Limb (tissue), 2 donors: ENCODE measurements around the gene SLC1A2.

ENCODE experiments used
- DNase-seq, 2 donors: peaks; one replicate each; pipeline ENCODE4 v3.0.0-alpha.2; 2016; ENCODE audit errors: extremely low spot score in 2 of 2

The SLC1A2 gene

GRCh38 chr11:35349897-35350296, 69.5 kb downstream of the SLC1A2 start:
- DNase-seq: no peak

- no peak for DNase-seq
These were observed 70.3 kb downstream of the SLC1A2 start for GRCh38 chr11:35348898-35349687.

GRCh38 chr11:35347921-35348331, 71.4 kb downstream of the SLC1A2 start:
- DNase-seq: no peak

DNA sequence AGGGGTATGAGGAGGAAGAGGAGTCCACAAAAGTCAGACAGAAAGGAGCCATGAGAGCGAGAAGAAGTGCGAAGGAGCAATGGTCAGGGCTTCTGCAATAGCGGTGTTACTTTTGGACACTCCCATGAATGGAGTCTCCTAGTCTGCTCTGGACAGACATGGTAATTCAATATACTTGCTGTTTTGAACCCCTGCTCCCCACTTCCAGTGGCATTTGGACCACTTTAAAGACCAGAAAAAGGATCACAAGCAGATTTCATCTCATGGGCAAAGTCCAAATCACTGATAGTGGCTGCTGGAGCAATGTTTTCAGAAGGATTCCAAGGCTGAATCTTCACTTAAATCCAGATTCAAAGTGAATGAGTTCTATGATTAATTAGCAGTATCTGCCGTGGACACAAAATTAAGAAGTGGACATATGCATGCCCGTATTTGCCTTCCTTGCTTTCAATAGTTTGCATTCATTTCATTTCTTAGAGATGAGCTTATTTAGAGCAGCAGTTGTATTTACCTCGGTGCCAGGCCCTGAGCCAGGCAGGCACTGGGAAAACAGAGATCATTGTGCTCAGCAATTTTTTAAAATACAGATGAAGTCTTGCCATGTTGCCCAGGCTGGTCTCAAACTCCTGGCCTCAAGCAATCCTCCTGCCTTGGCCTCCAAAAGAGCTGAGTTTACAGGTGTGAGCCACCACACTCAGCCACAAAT, 72.0 kb downstream of the SLC1A2 start:
- no peak for DNase-seq

DNA sequence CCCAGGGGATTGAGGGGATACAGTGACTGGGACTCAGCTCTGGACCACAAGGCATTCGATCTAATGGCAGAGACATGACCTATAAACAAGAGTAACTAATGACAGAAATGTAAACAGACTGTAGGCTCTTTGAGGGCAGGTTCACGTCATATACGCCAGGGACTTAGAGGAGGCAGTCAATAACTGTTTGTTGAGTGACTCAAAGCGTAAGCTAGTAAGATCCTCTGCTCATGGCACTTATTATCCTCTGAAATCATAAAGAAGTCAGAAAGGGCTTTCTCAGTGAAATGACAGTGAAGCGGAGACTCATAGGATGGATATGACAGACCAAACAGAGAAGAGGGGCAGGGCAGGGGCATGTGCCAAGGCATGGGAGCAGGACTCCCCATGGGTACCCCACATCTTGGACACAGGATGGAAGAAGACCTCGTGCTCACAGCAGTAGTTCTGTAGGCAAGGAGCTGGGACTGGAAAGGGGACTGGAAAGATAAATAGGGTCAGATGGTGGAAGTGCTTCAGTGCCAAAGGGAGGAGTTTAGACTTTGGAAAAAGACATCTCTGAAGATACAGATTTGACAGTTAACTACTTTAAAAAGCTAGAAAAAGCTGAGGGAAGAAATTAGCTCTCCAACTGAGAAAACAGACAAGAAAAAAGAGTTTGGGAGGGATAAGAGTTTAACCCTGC, 72.7 kb downstream of the SLC1A2 start:
- DNase-seq: no peak

DNA sequence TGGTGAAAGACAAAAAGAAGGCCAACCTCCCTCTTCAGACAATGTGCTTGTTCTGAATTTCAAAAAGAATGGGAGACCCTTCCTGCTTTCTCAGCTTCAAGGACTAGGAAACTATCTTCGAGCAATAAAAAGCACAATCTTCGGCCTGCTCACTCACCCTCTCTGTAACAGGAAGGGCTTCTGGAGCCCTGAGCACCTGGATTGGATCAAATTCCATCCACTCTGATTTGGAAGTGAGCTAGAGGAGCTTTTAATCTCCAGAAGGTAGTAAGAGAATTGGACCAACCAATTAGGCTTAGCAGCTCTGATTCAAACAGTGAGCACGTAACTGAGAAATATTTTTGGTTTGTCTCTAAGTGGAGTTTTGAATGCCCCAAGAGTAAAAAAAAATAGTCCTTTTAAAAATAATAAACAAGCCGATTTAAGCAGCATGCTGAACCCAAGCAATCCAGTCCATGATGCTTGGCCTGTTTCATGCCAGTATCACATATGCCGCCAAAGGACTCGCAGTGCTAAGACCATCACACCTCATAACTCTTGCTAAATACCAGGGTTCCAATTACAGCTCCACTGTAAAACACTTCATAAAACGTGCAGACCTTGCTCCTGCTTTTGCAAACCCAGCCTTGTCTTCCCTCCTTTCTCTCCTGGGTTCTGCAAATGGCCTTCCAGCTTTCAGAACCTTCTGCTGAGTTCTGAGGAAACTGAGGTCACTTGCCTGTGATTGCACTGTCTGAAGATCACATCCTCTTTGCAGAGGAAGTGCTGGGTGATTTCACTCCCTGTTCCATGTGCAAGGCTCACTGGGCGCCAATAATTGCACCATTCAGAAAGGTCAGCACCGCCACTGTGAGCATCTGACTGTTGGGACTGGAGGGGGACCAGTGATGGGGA, 74.4 kb downstream of the SLC1A2 start:
- no peak for DNase-seq

GRCh38 chr11:35343033-35343598, 76.2 kb downstream of the SLC1A2 start:
- DNase-seq: no peak

DNA sequence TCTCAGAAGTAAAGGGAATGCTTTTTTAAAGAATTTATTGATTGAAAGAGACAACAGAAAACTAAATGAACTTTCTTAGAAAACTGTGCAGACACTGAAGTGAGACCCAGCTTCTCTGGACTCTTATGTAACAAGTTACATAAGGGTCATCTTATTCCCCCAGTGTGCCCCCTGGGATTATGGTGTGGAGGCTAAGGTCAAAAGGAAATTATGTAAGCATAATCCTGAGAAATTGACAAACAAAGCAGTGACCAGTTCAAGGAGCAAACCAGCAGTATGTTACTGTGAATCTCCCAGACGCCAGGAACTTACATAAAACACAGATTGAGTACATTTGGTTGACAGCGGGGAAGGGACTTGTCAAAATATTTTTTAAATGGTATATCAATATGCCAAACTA, 78.6 kb downstream of the SLC1A2 start:
- no peak for DNase-seq

DNA sequence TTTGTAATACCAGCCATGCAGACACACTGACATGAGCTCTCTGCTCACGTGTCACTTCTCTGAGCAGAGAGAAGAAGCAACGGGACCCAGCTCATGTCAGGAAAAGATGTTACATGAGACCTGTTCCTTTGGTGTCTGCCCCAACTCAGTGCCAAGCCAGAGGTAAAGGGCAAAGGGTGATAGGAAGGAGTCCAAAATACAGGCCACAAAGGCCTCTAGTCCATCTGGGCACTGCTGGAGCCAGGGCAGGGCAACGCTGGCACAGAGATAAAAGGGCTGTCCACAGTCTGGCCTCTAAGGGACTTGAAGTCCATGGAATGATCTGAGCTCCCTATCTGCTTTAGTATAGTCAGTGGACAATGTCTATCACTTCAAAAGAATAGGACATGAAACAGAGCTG, 79.3 kb downstream of the SLC1A2 start:
- no peak for DNase-seq

DNA sequence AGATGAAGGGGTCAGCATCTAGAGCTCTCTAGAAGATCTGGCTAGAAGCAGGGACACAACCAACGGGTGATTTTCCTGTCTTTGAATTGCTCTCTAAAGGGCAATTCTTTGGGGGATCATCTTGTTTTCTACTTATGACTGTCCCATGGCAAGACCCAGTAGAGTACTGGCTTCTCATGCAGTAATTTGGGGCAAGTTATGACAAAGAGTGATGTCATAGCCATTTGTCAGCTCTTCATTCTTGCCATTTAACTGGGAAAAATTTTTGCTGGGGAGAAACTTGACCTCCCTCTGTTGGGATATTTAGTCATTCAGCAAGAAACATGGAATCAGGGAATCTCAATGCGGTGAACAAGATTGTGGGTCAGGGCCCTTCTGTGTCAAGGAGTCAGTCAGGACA, 80.4 kb downstream of the SLC1A2 start:
- DNase-seq: no peak

GRCh38 chr11:35337914-35338305, 81.4 kb downstream of the SLC1A2 start:
- DNase-seq: no peak

DNA sequence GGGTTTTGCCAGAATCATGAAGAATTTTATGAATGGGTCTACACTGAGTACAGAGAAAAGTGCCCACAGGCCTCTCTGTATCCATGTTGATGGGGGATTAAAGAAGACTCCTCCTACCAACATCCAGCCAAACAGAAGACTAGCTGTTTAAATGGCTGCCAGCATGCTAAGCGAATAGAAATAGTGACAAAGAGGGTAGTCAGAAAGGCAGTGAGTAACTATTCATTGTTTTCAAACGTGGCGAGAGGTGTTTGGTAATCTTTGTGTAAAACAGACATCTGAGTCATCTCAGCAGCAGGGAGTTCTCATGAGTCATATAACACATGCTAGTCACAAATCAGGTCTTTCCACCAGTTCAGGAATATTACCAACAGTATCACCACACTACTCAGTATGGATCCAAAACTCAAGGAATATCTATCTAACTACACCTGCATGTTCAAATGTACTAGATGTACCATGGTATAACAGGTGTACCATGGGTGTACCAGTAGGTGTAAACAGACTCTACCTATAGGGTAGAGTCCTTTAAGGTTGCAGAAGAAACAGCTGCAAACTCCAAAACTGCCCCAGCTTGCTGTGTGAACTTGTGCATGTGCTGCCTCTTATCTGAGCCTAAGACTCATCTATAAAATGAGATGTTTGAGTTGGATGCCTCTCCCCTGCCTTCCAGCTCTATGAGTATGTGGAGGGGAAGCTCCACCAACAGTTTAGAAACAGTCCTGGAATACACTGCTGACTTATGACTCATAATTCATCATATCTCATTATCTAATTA, 82.0 kb downstream of the SLC1A2 start:
- no peak for DNase-seq

DNA sequence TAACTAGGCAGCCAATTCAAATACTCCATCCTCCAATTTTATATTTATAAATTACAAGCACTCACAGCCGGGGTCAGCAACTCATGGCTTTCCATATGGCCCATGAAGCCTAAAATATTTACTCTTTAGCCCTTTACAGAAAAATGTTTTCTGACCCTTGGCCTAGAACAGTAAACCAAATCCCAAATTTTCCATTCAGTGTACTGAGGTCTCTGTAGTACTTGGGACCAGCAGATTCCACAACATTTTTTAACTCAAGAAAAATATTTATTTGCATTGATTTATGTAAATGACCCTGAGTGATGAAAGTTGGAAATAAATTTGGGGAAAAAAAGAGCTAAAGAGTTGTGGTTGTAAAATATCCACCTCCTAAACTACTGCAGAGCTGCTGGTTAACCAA, 82.6 kb downstream of the SLC1A2 start:
- DNase-seq: no peak

- DNase-seq: no peak
These were observed 84.1 kb downstream of the SLC1A2 start for GRCh38 chr11:35335226-35335625.

GRCh38 chr11:35334385-35335090, 84.8 kb downstream of the SLC1A2 start:
- DNase-seq: no peak

GRCh38 chr11:35332524-35332923, 86.8 kb downstream of the SLC1A2 start:
- DNase-seq: no peak

DNA sequence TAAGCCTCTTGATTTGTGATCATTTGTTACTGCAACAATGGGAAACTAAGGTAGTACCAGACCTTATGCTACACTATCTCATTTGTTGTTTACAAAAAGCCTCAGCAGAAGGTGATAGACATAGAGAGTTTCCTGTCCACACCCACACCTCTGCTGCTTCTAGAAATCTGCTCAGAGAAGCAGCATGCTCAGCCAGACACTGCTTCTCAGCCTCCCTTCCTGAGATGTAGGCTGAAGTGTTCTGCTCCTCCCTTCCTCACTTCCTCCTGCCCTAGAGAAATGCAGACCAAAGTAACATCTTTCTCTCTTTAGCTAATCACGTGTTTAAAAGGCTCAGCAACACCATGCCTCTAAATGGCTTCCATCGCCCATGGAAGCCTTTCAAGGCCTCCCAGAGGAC, 88.4 kb downstream of the SLC1A2 start:
- DNase-seq: no peak

DNA sequence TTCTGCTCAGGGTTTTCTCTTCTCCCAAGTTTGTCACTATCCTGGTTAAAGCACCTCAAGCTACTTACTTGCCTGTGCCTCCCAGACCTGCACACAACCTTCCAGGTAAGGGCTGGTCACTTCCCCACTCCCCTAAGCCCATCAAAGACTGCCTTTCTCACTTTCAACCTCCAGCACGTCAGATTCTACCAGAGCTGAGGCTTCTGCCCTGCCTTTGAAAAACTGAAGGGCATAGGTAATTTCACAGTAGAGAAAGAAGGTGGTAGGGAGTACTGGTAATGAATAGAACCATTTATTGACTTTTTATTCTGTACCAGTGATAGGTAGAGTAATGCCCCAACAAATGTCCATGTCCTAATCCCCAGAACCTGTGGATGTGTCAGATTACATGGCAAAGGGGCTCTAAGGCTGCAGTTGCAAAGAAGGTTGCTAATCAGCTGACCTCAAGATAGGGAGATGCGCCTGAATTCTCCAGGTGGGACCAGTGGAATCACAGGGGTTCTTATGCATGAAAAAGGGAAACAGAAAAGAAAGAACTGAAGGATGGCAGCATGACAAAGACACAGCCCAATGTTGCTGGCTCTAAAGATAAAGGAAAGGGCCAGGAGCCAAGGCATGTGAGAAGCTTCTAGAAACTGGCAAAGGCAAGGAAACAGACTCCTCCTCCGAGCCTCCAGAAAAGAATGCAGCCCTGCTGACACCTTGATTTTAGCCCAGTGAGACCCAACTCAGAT, 89.0 kb downstream of the SLC1A2 start:
- DNase-seq: no peak

DNA sequence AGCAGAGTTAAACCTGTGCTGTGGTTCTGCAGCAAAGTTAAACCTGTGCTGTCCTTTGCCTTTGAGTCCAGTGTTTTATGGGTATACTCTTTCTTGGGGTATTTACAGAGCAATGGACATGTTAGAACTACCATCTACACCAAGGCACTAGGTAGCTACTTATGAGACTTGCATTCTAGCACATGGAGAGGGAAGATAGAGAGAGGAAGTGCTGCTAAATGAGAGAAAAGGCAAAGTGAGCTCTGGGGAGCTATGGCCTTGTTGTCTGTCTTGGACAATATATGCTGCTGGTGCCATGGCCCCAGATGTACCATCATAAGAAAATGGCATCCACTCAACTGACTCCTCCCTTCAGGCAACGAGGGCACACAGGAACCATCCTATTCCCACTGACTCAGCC, 91.5 kb downstream of the SLC1A2 start:
- no peak for DNase-seq
